Skeletal muscle cell (primary cell): ENCODE data around the gene LRRC57.

ENCODE experiments used
- DNase-seq: peaks from one replicate; pipeline ENCODE4 v3.0.0-alpha.2; 2010; ENCODE audit warnings: low read depth
- H3K4me3 ChIP-seq: 2 replicates; pipeline ENCODE4 v1.5.1; 2011; ENCODE audit warnings: low read depth, mild to moderate bottlenecking, control low read depth, low read length, moderate library complexity

The LRRC57 gene

DNA sequence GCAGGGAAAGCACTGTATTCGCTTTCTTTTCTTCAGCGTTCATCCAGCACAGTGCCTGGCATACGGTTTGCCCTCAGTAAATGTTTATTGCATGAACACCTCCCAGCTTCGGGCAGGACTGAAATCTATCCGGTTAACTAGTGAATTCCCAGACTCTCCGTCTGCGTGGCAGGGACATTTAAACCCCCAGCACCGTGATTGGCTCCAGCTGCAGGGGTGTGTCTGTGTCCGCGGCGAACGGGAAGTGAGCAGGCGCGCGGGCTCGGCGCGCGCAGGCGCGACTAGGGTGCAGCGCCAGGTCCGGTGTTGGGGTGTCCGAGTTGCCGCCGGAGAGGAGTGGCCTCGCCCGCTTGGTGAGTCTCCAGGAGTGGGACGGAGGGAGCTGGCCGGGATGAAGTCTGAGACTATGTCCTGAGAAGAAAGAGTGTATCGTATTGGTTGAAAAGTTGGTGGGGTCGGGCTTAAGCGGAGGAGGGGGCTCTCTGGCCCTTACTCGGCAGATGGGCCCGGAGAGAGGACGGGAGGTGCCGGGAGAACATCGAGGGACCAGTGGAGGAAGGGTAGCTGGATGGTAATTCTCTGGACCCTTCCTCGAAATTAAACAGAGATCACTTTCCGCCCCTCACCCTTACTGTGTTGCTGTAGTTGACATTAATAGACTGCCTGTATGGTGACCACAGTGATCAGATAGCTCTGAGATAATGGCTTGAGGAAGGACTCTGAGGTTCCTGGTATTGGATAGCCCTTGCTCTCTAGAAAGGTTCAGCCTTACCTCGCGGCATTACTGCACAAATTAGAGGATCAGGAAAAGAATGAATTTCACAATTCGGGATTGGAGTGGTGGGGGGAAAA, 53.0 kb downstream of the LRRC57 start, which contains the start of gene SNAP23:
TSS of gene SNAP23 (plus strand) at position 274 of the 852 bp plus-strand sequence. CDS start 16,213 bp downstream, outside the sequence.
- peak within 1 kb of the TSS; percentile 83 for H3K4me3 ChIP-seq
- DNase-seq: peak; percentile 91

DNA sequence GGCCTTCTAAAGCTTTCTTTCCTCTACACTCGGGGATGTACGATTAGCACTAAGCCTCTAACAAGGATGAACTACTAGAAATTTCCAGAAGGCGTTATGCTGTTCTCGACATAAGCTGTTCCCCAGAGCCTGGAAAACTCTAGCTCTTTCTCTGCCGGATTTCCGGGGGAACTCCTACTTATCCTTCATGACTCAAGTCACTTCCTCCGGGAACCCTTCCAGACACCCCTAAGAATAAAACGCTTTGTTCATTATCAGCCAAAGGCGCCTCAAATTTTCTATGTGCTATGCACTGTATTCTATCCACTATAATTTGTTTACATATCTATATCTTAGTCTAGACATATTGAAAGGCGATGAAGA, 53.6 kb downstream of the LRRC57 start:
- H3K4me3 ChIP-seq: peak overlapping the region; percentile 83
- DNase-seq: peak; percentile 27

DNA sequence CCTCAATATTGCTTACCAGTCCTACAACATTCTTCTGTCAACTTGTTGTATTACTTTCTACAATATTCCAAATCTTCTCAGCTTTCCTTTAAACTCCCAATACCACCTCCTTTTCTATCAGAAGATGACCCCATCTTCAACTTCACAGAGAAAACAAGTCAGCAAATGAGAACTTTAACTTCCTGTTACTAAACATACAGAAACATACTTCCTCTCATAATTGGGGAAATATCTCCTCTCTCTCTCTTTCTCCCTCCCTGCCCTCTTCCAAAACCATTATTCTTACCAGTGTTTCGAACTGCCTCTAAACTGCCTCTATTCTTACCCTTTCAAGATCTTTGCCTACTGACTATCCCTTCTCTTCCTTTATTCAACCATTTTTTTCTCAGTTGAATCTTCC, 54.9 kb downstream of the LRRC57 start:
- no peak for DNase-seq
- no peak overlapping the region for H3K4me3 ChIP-seq

DNA sequence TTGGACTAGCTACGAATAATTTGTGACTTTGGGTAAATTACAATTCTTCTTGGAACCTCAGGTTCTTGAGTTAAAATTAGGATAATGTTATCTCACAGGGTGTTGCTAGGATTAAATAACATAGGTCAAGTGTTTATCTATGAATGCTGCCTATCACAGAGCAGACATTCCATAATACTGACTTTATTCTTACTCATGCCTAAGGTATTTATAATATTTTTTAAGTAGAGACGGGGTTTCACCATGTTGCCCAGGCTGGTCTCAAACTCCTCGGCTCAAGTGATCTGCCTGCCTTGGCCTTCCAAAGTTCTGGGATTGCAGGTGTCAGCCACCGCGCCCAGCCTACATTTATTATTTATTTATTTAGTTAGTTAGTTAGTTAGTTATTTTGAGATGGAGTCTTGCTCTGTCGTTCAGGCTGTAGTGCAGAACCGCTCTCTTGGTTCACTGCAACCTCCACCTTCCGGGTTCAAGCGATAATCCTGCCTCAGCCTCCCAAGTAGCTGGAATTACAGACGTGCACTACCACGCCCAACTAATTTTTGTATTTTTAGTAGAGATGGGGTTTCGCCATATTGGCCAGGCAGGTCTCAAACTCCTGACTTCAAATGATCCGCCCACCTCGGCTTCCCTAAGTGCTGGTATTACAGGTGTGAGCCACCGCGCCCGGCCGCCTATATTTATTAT, 56.9 kb downstream of the LRRC57 start:
- peak overlapping the region; percentile 97 for H3K4me3 ChIP-seq
- DNase-seq: no peak

DNA sequence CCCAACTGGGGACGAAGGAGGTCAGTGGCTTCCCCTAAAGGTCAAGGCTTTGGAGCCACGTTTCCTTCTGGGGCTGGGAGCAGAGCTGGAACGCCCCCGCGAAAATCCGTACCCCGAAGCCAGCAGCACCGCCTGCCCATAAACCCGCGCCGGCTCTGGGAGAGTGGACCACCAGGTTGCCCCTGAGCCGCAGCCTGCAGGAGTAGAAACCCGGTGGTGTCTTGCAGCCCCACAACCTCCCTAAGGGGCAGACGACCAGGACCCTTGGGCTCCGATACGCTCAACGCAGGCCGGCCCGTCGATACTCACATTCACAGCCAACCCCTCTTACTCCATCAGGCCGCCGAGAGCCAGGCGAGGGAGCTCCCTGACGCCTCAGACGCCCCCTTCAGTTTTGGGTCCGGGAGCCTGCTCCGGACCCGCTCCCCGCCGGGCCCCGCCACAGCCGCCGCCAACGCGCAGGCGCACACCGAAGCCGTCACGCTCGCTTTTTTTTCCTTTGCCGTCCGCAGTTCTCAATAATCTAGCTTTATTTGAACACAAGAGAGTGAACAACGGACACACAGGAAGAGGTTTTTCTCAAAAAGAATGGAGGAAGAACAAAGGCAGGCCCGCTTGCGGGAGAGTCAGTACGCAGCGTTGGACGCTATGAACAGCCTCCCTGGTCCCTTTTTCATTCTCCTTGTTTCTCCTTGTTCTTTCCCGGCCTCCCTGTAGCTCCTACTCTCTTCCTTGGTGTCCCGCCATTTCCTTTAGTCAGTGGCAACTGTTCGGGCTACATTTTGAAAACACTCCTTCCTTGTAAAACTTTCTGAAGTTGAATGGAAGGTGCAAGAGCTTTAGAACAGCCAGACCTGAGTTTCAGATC, 57.7 kb downstream of the LRRC57 start, which contains the start of gene ZNF106:
TSS of gene ZNF106 (minus strand) at position 471 of the 868 bp plus-strand sequence. CDS start 18,852 bp downstream, outside the sequence.
- DNase-seq: peak; percentile 70
- peak within 1 kb of the TSS; percentile 97 for H3K4me3 ChIP-seq

DNA sequence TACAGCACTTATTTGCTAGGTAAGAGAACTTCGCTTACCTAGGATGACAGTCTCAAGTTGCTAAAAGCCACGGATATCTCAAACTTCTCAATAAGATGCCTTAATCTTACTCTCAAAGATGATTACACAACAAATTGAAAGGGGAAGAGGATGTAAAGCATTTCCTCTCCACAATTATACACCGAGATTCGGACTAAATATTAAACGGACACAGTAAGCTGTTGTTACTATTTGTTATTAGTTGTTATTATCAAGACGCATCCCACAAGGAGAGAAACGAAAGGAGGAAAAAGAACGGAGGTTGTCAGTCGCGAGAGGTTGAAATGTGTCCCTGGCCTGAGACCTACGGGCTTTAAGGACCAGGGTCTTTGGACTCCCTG, 58.3 kb downstream of the LRRC57 start:
- H3K4me3 ChIP-seq: peak overlapping the region; percentile 97
- DNase-seq: no peak
